Panc1 (cell line): ENCODE data around the gene LBH. TPM values are rescaled to one million over a fixed set of nuclear protein-coding genes. Genes with fewer than 3 reads are reported as not detected.

Experiments
- ATAC-seq: fragments of 200-7000 bp; cut with Tn5 transposase; 2 replicates; pipeline ENCODE4 v1.9.1; 2020; ENCODE audit warnings: mild to moderate bottlenecking, moderate library complexity
- BruUV-seq: library from RNA; stranded (reverse); fragments of 400-500 nt; replicated peaks from 2 replicates; lab custom pipeline; 2021; lab: Mats Ljungman, UMichigan
- CTCF ChIA-PET: fragments of 300-600 bp; sonication (Branson Sonifier 250); formaldehyde crosslinking; loops from one replicate; lab custom pipeline; 2022; ENCODE audit warnings: antibody characterized with exemption; lab: Charles Lee
- POLR2A ChIA-PET: fragments of 300-600 bp; sonication (Branson Sonifier 250); formaldehyde crosslinking; loops from one replicate; lab custom pipeline; 2022; ENCODE audit warnings: antibody characterized with exemption; lab: Charles Lee
- DNase-seq: peaks from one replicate; pipeline ENCODE4 v3.0.0-alpha.2; 2010; ENCODE audit warnings: low read depth, low spot score
- H3K27ac ChIP-seq: 2 replicates; pipeline ENCODE4 v1.5.1; 2011; ENCODE audit warnings: mild to moderate bottlenecking, low read length, inconsistent platforms
- H3K27me3 ChIP-seq: fragments of 200-500 bp; sonication (Bioruptor generic); 2 replicates; pipeline ENCODE4 v1.6.0; 2014; ENCODE audit warnings: low read length, inconsistent platforms; ENCODE audit not compliant: control insufficient read depth, insufficient read depth
- H3K36me3 ChIP-seq: fragments of 200-500 bp; sonication (Bioruptor generic); 2 replicates; pipeline ENCODE4 v1.5.1; 2014; ENCODE audit warnings: inconsistent platforms, mild to moderate bottlenecking, low read length, moderate library complexity; ENCODE audit not compliant: control insufficient read depth, insufficient read depth
- H3K4me1 ChIP-seq: 2 replicates; pipeline ENCODE4 v1.5.1; 2011; ENCODE audit warnings: inconsistent platforms, mild to moderate bottlenecking, low read length, moderate library complexity; ENCODE audit not compliant: control insufficient read depth, insufficient read depth
- H3K4me3 ChIP-seq, 2 experiments: 2 replicates each; pipeline ENCODE4 v1.5.1; 2011 to 2012; ENCODE audit warnings: low read depth in 2 of 2, low read length in 2 of 2, mild to moderate bottlenecking in 2 of 2, inconsistent platforms in 1 of 2, moderate library complexity in 1 of 2
- H3K9me3 ChIP-seq: fragments of 200-500 bp; sonication (Bioruptor generic); 2 replicates; pipeline ENCODE4 v1.5.1; 2014; ENCODE audit warnings: low read depth, mild to moderate bottlenecking, inconsistent platforms, low read length, moderate library complexity; ENCODE audit not compliant: control insufficient read depth, insufficient read depth
- CTCF ChIP-seq: fragments of 450-650 bp; IDR thresholded peaks from 2 replicates; pipeline ENCODE4 v1.5.1; 2017; ENCODE audit warnings: mild to moderate bottlenecking
- POLR2AphosphoS5 ChIP-seq: IDR thresholded peaks from 2 replicates; pipeline ENCODE4 v1.6.1; 2012; ENCODE audit warnings: mild to moderate bottlenecking, low read depth, low read length, moderate library complexity
- REST ChIP-seq, 2 experiments: IDR thresholded peaks; 2 replicates each; pipeline ENCODE4 v1.6.1; 2011 to 2012; ENCODE audit warnings: low read depth in 2 of 2, control low read depth in 1 of 2, low read length in 1 of 2, mild to moderate bottlenecking in 1 of 2, moderate library complexity in 1 of 2; ENCODE audit not compliant: insufficient read depth in 1 of 2
- SIN3A ChIP-seq: IDR thresholded peaks from 2 replicates; pipeline ENCODE4 v1.6.1; 2012; ENCODE audit warnings: low read depth, mild to moderate bottlenecking, low read length, moderate library complexity, borderline replicate concordance; ENCODE audit not compliant: insufficient read depth
- TCF7L2 ChIP-seq: IDR thresholded peaks from 2 replicates; pipeline ENCODE4 v1.6.1; 2011; ENCODE audit warnings: mild to moderate bottlenecking, low read depth, low read length, inconsistent platforms
- in situ Hi-C: cut with HindIII; loops from 2 replicates; pipeline ENCODE4 v1.10.0; 2016; ENCODE audit warnings: low sequenced_read_pairs, low pct_unique_long_range_greater_than_20kb
- intact Hi-C: fragments of 100-400 bp; cut with micrococcal nuclease; formaldehyde crosslinking; loops from one replicate; pipeline ENCODE4 v1.10.0; 2022; ENCODE audit not compliant: unreplicated experiment
- total RNA-seq: library from RNA; stranded (reverse); gene quantifications from one replicate; pipeline ENCODE4 v1.2.1, GENCODE V29; 2021; ENCODE audit not compliant: unreplicated experiment

LBH gene
- total RNA-seq, 1 experiment from 2014 or later: 2.2 TPM

GRCh38 chr2:30217644-30218337 lies 13.5 kb upstream of the LBH start:
- ATAC-seq (no peak), DNase-seq (no peak)
- TF ChIP-seq SIN3A: no peak
- TF ChIP-seq POLR2AphosphoS5: no peak
- TF ChIP-seq TCF7L2: no peak
- TF ChIP-seq CTCF: no peak
- no peak for TF ChIP-seq REST (IDR thresholded peaks at IDR 0.05; ENCODE audit: insufficient read depth in 1 of 2, low read depth in 2 of 2, low read length in 1 of 2)
- Histone ChIP-seq H3K27me3 (no peaks in the 10 kb centered on the region), H3K27ac (no peak overlapping the region), H3K4me1 (no peaks in the 10 kb centered on the region), H3K9me3 (no peaks in the 10 kb centered on the region), H3K4me3 (no peak overlapping the region), H3K36me3 (no peaks in the 10 kb centered on the region)
- intact Hi-C loops: no loop called here
- in situ Hi-C loops: no loop called here
- no TSS peak for BruUV-seq
- POLR2A ChIA-PET: no interaction called here
- CTCF ChIA-PET: no interaction called here

- BruUV-seq: no TSS peak
- no peak for ATAC-seq
- no peaks in the 10 kb centered on the region for H3K4me1 ChIP-seq
- H3K4me3 ChIP-seq: no peak overlapping the region
- no peaks in the 10 kb centered on the region for H3K36me3 ChIP-seq
- no peak overlapping the region for H3K27ac ChIP-seq
- in situ Hi-C loops (no loop called here), intact Hi-C loops (no loop called here)
- no peak for DNase-seq
- H3K9me3 ChIP-seq: no peaks in the 10 kb centered on the region
- ChIA-PET POLR2A (no interaction called here), CTCF (no interaction called here)
- TF ChIP-seq SIN3A (no peak), CTCF (no peak), REST (IDR thresholded peaks at IDR 0.05; ENCODE audit: insufficient read depth in 1 of 2, low read depth in 2 of 2, low read length in 1 of 2) (no peak), POLR2AphosphoS5 (no peak), TCF7L2 (no peak)
- no peaks in the 10 kb centered on the region for H3K27me3 ChIP-seq
Measured at GRCh38 chr2:30218338-30218713, 13.0 kb upstream of the LBH start.
